Measurements from ENCODE around the gene SMAGP.
"Not testable (repeated sequence)": the region's sequence is repeated elsewhere in the genome, so short reads cannot be mapped to it uniquely, and the experiment has no call there.

Gene SMAGP

GRCh38 chr12:51270951-51271518, 820 bp upstream of the SMAGP start:
- no peak for TF ChIP-seq CTCF (IDR thresholded peaks at IDR 0.05; ENCODE audit: extremely low read depth, insufficient read depth, missing control alignments)
- in situ Hi-C loops (cut with MboI; ENCODE audit: low pct_unique_long_range_greater_than_20kb, low sequenced_read_pairs, unreplicated experiment), result no loop called here
- DNase-seq (ENCODE audit: low spot score), result no peak

- TF ChIP-seq CTCF (IDR thresholded peaks at IDR 0.05; ENCODE audit: extremely low read depth, insufficient read depth, missing control alignments), result peak; percentile 55
- DNase-seq (ENCODE audit: low spot score), result peak; percentile 60
- in situ Hi-C loops (cut with MboI; ENCODE audit: low pct_unique_long_range_greater_than_20kb, low sequenced_read_pairs, unreplicated experiment), result no loop called here
These were observed 795 bp downstream of the SMAGP start for GRCh38 chr12:51269174-51270066.

GRCh38 chr12:51265024-51265423, 5.2 kb downstream of the SMAGP start:
- no peak for DNase-seq (ENCODE audit: low spot score)
- TF ChIP-seq CTCF (IDR thresholded peaks at IDR 0.05; ENCODE audit: extremely low read depth, insufficient read depth, missing control alignments), result no peak
- in situ Hi-C loops (cut with MboI; ENCODE audit: low pct_unique_long_range_greater_than_20kb, low sequenced_read_pairs, unreplicated experiment), result no loop called here

GRCh38 chr12:51264297-51264696, 5.9 kb downstream of the SMAGP start:
- no peak for DNase-seq (ENCODE audit: low spot score)
- in situ Hi-C loops (cut with MboI; ENCODE audit: low pct_unique_long_range_greater_than_20kb, low sequenced_read_pairs, unreplicated experiment), result no loop called here
- no peak for TF ChIP-seq CTCF (IDR thresholded peaks at IDR 0.05; ENCODE audit: extremely low read depth, insufficient read depth, missing control alignments)

- no peak for DNase-seq (ENCODE audit: low spot score)
- in situ Hi-C loops (cut with MboI; ENCODE audit: low pct_unique_long_range_greater_than_20kb, low sequenced_read_pairs, unreplicated experiment), result no loop called here
- no peak for TF ChIP-seq CTCF (IDR thresholded peaks at IDR 0.05; ENCODE audit: extremely low read depth, insufficient read depth, missing control alignments)
These were observed 6.9 kb downstream of the SMAGP start for GRCh38 chr12:51263341-51263740.

- in situ Hi-C loops (cut with MboI; ENCODE audit: low pct_unique_long_range_greater_than_20kb, low sequenced_read_pairs, unreplicated experiment), result no loop called here
- DNase-seq (ENCODE audit: low spot score), result no peak
- peak; percentile 16 for TF ChIP-seq CTCF (IDR thresholded peaks at IDR 0.05; ENCODE audit: extremely low read depth, insufficient read depth, missing control alignments)
These were observed 7.4 kb downstream of the SMAGP start for GRCh38 chr12:51262758-51263177.

- DNase-seq (ENCODE audit: low spot score); in situ Hi-C loops (cut with MboI; ENCODE audit: low pct_unique_long_range_greater_than_20kb, low sequenced_read_pairs, unreplicated experiment): not testable (repeated sequence)
These were observed 10.6 kb downstream of the SMAGP start for GRCh38 chr12:51259600-51259999.
